H1 (cell line): ENCODE measurements around the gene CHST3. TPM values are rescaled to one million over a fixed set of nuclear protein-coding genes. Genes with fewer than 3 reads are reported as not detected.

ENCODE experiments used
- CTCF ChIA-PET: fragments of 300-600 bp; sonication (Branson Sonifier 250); formaldehyde crosslinking; loops from one replicate; lab custom pipeline; 2021; ENCODE audit not compliant: partially characterized antibody; lab: Charles Lee
- POLR2A ChIA-PET: fragments of 300-600 bp; sonication (Branson Sonifier 250); formaldehyde crosslinking; loops from one replicate; lab custom pipeline; 2021; ENCODE audit warnings: inconsistent platforms; ENCODE audit not compliant: partially characterized antibody; lab: Charles Lee
- DNase-seq, 2 experiments: peaks; one replicate each; pipeline versions ENCODE4 v3.0.0 to v3.0.0-alpha.2; 2010 to 2022; ENCODE audit warnings: low spot score in 2 of 2, low read depth in 1 of 2, mixed read lengths in 1 of 2
- FAIRE-seq: peaks from 2 replicates; lab custom pipeline; 2011; peaks lifted over from hg19 to GRCh38; lab: Jason Lieb, UNC
- H2AFZ ChIP-seq: 2 replicates; pipeline ENCODE4 v1.8.1; 2012; ENCODE audit warnings: low read length, inconsistent platforms
- H2AK5ac ChIP-seq: 2 replicates; pipeline ENCODE4 v1.6.1; 2013; ENCODE audit warnings: low read depth, low read length
- H2BK120ac ChIP-seq: replicated peaks from 2 replicates; pipeline ENCODE3; 2013; ENCODE audit warnings: low read depth, low read length, inconsistent platforms
- H2BK12ac ChIP-seq: 2 replicates; pipeline ENCODE4 v1.6.1; 2013; ENCODE audit warnings: low read depth, low read length
- H2BK15ac ChIP-seq: 2 replicates; pipeline ENCODE4 v1.6.1; 2013; ENCODE audit warnings: low read length
- H2BK20ac ChIP-seq: 2 replicates; pipeline ENCODE4 v1.6.1; 2013; ENCODE audit warnings: low read length
- H2BK5ac ChIP-seq: 2 replicates; pipeline ENCODE4 v1.6.1; 2013; ENCODE audit warnings: low read depth, low read length
- H3K14ac ChIP-seq: 2 replicates; pipeline ENCODE4 v1.6.1; 2013; ENCODE audit warnings: inconsistent platforms; ENCODE audit not compliant: insufficient read length
- H3K18ac ChIP-seq: 2 replicates; pipeline ENCODE4 v1.6.1; 2013; ENCODE audit warnings: low read length; ENCODE audit errors: extremely low read depth
- H3K23ac ChIP-seq: 2 replicates; pipeline ENCODE4 v1.6.1; 2013; ENCODE audit warnings: inconsistent platforms; ENCODE audit not compliant: insufficient read length
- H3K23me2 ChIP-seq: 2 replicates; pipeline ENCODE4 v1.6.1; 2013; ENCODE audit warnings: low read depth, low read length
- H3K27ac ChIP-seq: 2 replicates; pipeline ENCODE4 v1.6.1; 2011; ENCODE audit warnings: low read depth, low read length, inconsistent platforms
- H3K27me3 ChIP-seq, 4 experiments: replicated peaks in 1 of 4; 1 replicate in 1 of 4; 2 replicates in 3 of 4; pipeline versions ENCODE4 v1.6.1 to v1.8.1; 2011 to 2013; ENCODE audit warnings: low read length in 3 of 4, mild to moderate bottlenecking in 3 of 4, inconsistent platforms in 2 of 4, mixed read lengths in 2 of 4, moderate library complexity in 1 of 4; ENCODE audit not compliant: control insufficient read depth in 3 of 4, insufficient read depth in 3 of 4; ENCODE audit errors: extremely low read depth in 1 of 4
- H3K36me3 ChIP-seq, 4 experiments: 2 replicates each; pipeline versions ENCODE4 v1.6.1 to v1.8.1; 2011 to 2013; ENCODE audit warnings: mild to moderate bottlenecking in 4 of 4, low read length in 3 of 4, moderate library complexity in 2 of 4, control low read depth in 1 of 4, inconsistent platforms in 1 of 4; ENCODE audit not compliant: insufficient read depth in 4 of 4, control insufficient read depth in 2 of 4
- H3K4ac ChIP-seq: replicated peaks from 2 replicates; pipeline ENCODE3; 2013; ENCODE audit warnings: low read length, low read depth, mixed read lengths, inconsistent platforms; ENCODE audit not compliant: insufficient read length
- H3K4me1 ChIP-seq, 4 experiments: replicated peaks in 1 of 4; 1 replicate in 1 of 4; 2 replicates in 3 of 4; pipeline versions ENCODE4 v1.6.1 to v1.8.1; 2011 to 2013; ENCODE audit warnings: low read length in 3 of 4, inconsistent platforms in 2 of 4, mixed read lengths in 1 of 4; ENCODE audit not compliant: insufficient read depth in 4 of 4, control insufficient read depth in 3 of 4
- H3K4me2 ChIP-seq, 2 experiments: 2 replicates each; pipeline versions ENCODE4 v1.6.1 to v1.8.1; 2011 to 2013; ENCODE audit warnings: low read depth in 2 of 2, low read length in 2 of 2, control low read depth in 1 of 2, inconsistent platforms in 1 of 2, mild to moderate bottlenecking in 1 of 2; ENCODE audit not compliant: insufficient read depth in 1 of 2
- H3K4me3 ChIP-seq, 4 experiments: fragments of 200-600, 300-600 bp in 1 of 4; sonication (generic), shearing (Covaris generic), sonication (Bioruptor Twin) in 1 of 4; 2 replicates each; pipeline versions ENCODE4 v1.5.1 to v1.8.1; 2011 to 2016; ENCODE audit warnings: low read length in 4 of 4, low read depth in 3 of 4, control low read depth in 2 of 4, inconsistent platforms in 2 of 4, mild to moderate bottlenecking in 2 of 4, mixed read lengths in 1 of 4, moderate library complexity in 1 of 4; ENCODE audit not compliant: insufficient read depth in 2 of 4; ENCODE audit errors: extremely low read depth in 1 of 4
- H3K56ac ChIP-seq: replicated peaks from 2 replicates; pipeline ENCODE3; 2013; ENCODE audit warnings: low read depth, mild to moderate bottlenecking, mixed read lengths, low read length, inconsistent platforms; ENCODE audit not compliant: insufficient read length
- H3K79me1 ChIP-seq: 2 replicates; pipeline ENCODE4 v1.6.1; 2013; ENCODE audit warnings: low read depth, low read length, control low read depth
- H3K79me2 ChIP-seq, 2 experiments: 2 replicates each; pipeline versions ENCODE4 v1.6.1 to v1.8.1; 2012 to 2013; ENCODE audit warnings: low read length in 2 of 2, mild to moderate bottlenecking in 2 of 2, inconsistent platforms in 1 of 2; ENCODE audit not compliant: insufficient read depth in 2 of 2, control insufficient read depth in 1 of 2
- H3K9ac ChIP-seq, 4 experiments: replicated peaks in 1 of 4; 1 replicate in 1 of 4; 2 replicates in 3 of 4; pipeline versions ENCODE4 v1.6.1 to v1.8.1; 2011 to 2013; ENCODE audit warnings: low read depth in 3 of 4, low read length in 3 of 4, control low read depth in 2 of 4, mild to moderate bottlenecking in 2 of 4, moderate library complexity in 2 of 4, inconsistent platforms in 1 of 4; ENCODE audit errors: extremely low read depth in 1 of 4
- H3K9me3 ChIP-seq, 2 experiments: 2 replicates each; pipeline versions ENCODE4 v1.6.1 to v1.8.1; 2012 to 2013; ENCODE audit warnings: mild to moderate bottlenecking in 2 of 2, moderate library complexity in 2 of 2, control low read depth in 1 of 2, inconsistent platforms in 1 of 2, low read depth in 1 of 2, low read length in 1 of 2, mixed read lengths in 1 of 2; ENCODE audit not compliant: insufficient read depth in 2 of 2
- H4K20me1 ChIP-seq, 2 experiments: replicated peaks in 1 of 2; 2 replicates each; pipeline versions ENCODE3 to v1.8.1; 2011 to 2013; ENCODE audit warnings: inconsistent platforms in 2 of 2, low read length in 2 of 2, mild to moderate bottlenecking in 1 of 2; ENCODE audit not compliant: insufficient read depth in 2 of 2, control insufficient read depth in 1 of 2
- H4K5ac ChIP-seq: 2 replicates; pipeline ENCODE4 v1.6.1; 2013; ENCODE audit warnings: low read length, low read depth, mixed read lengths, inconsistent platforms; ENCODE audit not compliant: insufficient read length
- H4K8ac ChIP-seq: 2 replicates; pipeline ENCODE4 v1.8.0; 2013; ENCODE audit warnings: mild to moderate bottlenecking, moderate library complexity, low read length, inconsistent platforms; ENCODE audit not compliant: insufficient read depth; ENCODE audit errors: extremely low read depth
- H4K91ac ChIP-seq: replicated peaks from 2 replicates; pipeline ENCODE3; 2013; ENCODE audit warnings: low read length, mixed read lengths, inconsistent platforms; ENCODE audit not compliant: insufficient read length
- CHD2 ChIP-seq: IDR thresholded peaks from 2 replicates; pipeline ENCODE4 v1.6.1; 2012; ENCODE audit warnings: low read length, improper control_type of control experiment
- EP300 ChIP-seq, 2 experiments: IDR thresholded peaks; 1 replicate in 1 of 2; 2 replicates in 1 of 2; pipeline ENCODE4 v1.6.1; 2011 to 2012; ENCODE audit warnings: low read depth in 2 of 2, low read length in 2 of 2, mild to moderate bottlenecking in 2 of 2, borderline replicate concordance in 1 of 2, inconsistent platforms in 1 of 2, moderate library complexity in 1 of 2
- HDAC2 ChIP-seq, 2 experiments: fragments of 300-600 bp in 1 of 2; sonication (generic) in 1 of 2; IDR thresholded peaks; 2 replicates each; pipeline ENCODE4 v1.6.1; 2011 to 2012; ENCODE audit warnings: low read depth in 2 of 2, low read length in 2 of 2, mild to moderate bottlenecking in 2 of 2, moderate library complexity in 2 of 2, borderline replicate concordance in 1 of 2, inconsistent platforms in 1 of 2
- KDM4A ChIP-seq: IDR thresholded peaks from one replicate; pipeline ENCODE4 v1.7.1; 2012; ENCODE audit warnings: low read depth, mild to moderate bottlenecking, moderate library complexity, low read length, inconsistent platforms; ENCODE audit not compliant: severe bottlenecking
- RXRA ChIP-seq: IDR thresholded peaks from 2 replicates; pipeline ENCODE4 v1.6.1; 2011; ENCODE audit warnings: low read depth, mild to moderate bottlenecking, low read length, moderate library complexity; ENCODE audit not compliant: insufficient read depth
- SUZ12 ChIP-seq: fragments of 200-600 bp; sonication (generic); IDR thresholded peaks from 2 replicates; pipeline ENCODE4 v1.6.1; 2012; ENCODE audit warnings: mild to moderate bottlenecking, inconsistent platforms, low read length, moderate library complexity, mixed read lengths
- TAF7 ChIP-seq: optimal IDR thresholded peaks from 2 replicates; pipeline ENCODE3; 2011; ENCODE audit warnings: low read depth, mild to moderate bottlenecking, inconsistent platforms, low read length, moderate library complexity, borderline replicate concordance
- USF2 ChIP-seq: IDR thresholded peaks from 2 replicates; pipeline ENCODE4 v1.6.1; 2011; ENCODE audit warnings: low read length, improper control_type of control experiment
- WGBS, 2 experiments: shearing (Covaris generic) in 1 of 2; methylation state at CpG; one replicate each; pipeline versions ENCODE4 v1.1.6 to v1.1.7; 2013 to 2015; ENCODE audit warnings: low lambda C conversion rate in 2 of 2, mixed read lengths in 2 of 2, inconsistent platforms in 1 of 2, low coverage in 1 of 2, missing lambda C conversion rate in 1 of 2; ENCODE audit not compliant: insufficient replicate concordance in 2 of 2, insufficient coverage in 1 of 2, insufficient read length in 1 of 2; ENCODE audit errors: extremely low coverage in 1 of 2, missing lambda C conversion rate in 1 of 2; 5-methylcytosine and 5-hydroxymethylcytosine counted together
- polyA plus RNA-seq, 7 experiments: library from polyadenylated mRNA; depleted of rRNA in 3 of 7; stranded (reverse) in 5 of 7; unstranded in 2 of 7; fragments of >200 nt in 5 of 7; fragments of 200-250 nt in 2 of 7; gene quantifications; 1 replicate in 5 of 7; 2 replicates in 1 of 7; 4 replicates in 1 of 7; pipeline versions ENCODE4 v1.2.1 to v1.2.3, GENCODE V29; 2011 to 2013; ENCODE audit warnings: missing spikeins in 2 of 7, mixed read lengths in 2 of 7
- total RNA-seq: library from RNA; stranded (reverse); fragmentation: NEBNext Ultra II Directional; extraction: Animal tissue kit (Norgen Biotek cat#: 25700); gene quantifications from 2 replicates; pipeline ENCODE4 v1.2.1, GENCODE V29; 2021
- TF ChIP-seq, protein P1 (sequence below): IDR thresholded peaks from 2 replicates; pipeline ENCODE4 v1.6.1; 2012; ENCODE audit warnings: inconsistent platforms

CHST3 gene
- total and polyA plus RNA-seq, 2 of the 8 experiments (the other 6 are each of a cell fraction or from before 2014, with no cell fraction given): 2.0 to 5.8 TPM

GRCh38 chr10:72035252-72035887 is 71.2 kb downstream of the CHST3 start:
- Histone ChIP-seq H4K5ac (no peak overlapping the region), H3K4me2 (no peak overlapping the region), H3K79me2 (no peaks in the 10 kb centered on the region), H3K4ac (no peak overlapping the region), H3K79me1 (no peaks in the 10 kb centered on the region), H3K4me1 (peaks cover 0 to 4% (median 2%) of the 10 kb centered on the region in 4 experiments; a peak in 3 of 7 replicates), H2BK12ac (no peak overlapping the region), H2BK15ac (0 out of 2 replicates have a peak overlapping the region, but pooled peaks have one; percentile 18), H4K8ac (no peak overlapping the region), H3K36me3 (no peaks in the 10 kb centered on the region), H3K27me3 (peaks cover 0 to 2% (median 0%) of the 10 kb centered on the region in 4 experiments; a peak in 1 of 7 replicates), H3K18ac (no peak overlapping the region), H2BK5ac (0 out of 2 replicates have a peak overlapping the region, but pooled peaks have one; percentile 16), H3K4me3 (no peak overlapping the region), H4K91ac (no peak overlapping the region), H3K9me3 (no peaks in the 10 kb centered on the region), H2BK120ac (no peak overlapping the region), H2AK5ac (no peak overlapping the region), H3K23ac (no peak overlapping the region), H3K9ac (no peak overlapping the region), H2AFZ (no peak overlapping the region), H3K14ac (no peak overlapping the region), H2BK20ac (no peak overlapping the region), H3K56ac (no peak overlapping the region), H3K23me2 (no peaks in the 10 kb centered on the region), H3K27ac (no peak overlapping the region), H4K20me1 (no peaks in the 10 kb centered on the region)
- FAIRE-seq: no peak
- WGBS, 2 experiments: 91% methylated on average over 13 of the region's 13 CpGs; no CpG with 5 or more reads in 1 of the 2 experiments
- ChIA-PET CTCF (interaction anchor here (0.6 to 1.5 kb wide), 8 partner anchors 9 to 139 kb away, joined by 3 to 7 read pairs (median 4); no protein-coding TSS in a partner anchor), POLR2A (interaction anchor here (0.7 kb wide), 1 partner anchor 839 kb away, joined by 3 read pairs; no protein-coding TSS in a partner anchor)
- no peak for DNase-seq
- TF ChIP-seq KDM4A (no peak), EP300 (IDR thresholded peaks at IDR 0.05; ENCODE audit: borderline replicate concordance in 1 of 2, low read depth in 2 of 2, low read length in 2 of 2) (no peak), HDAC2 (IDR thresholded peaks at IDR 0.05; ENCODE audit: borderline replicate concordance in 1 of 2, low read depth in 2 of 2, low read length in 2 of 2) (no peak), USF2 (no peak), TAF7 (no peak), RXRA (no peak), CHD2 (no peak), SUZ12 (no peak)
- TF ChIP-seq, protein P1, sequence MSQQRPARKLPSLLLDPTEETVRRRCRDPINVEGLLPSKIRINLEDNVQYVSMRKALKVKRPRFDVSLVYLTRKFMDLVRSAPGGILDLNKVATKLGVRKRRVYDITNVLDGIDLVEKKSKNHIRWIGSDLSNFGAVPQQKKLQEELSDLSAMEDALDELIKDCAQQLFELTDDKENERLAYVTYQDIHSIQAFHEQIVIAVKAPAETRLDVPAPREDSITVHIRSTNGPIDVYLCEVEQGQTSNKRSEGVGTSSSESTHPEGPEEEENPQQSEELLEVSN: no peak
